Stomach (tissue), 9 donors: ENCODE results near the gene TCFL5. TPM values are rescaled to one million over a fixed set of nuclear protein-coding genes. Genes with fewer than 3 reads are reported as not detected.
A peak's percentile ranks its signal among the peaks of the same experiment; 100 is the strongest.
"Not testable (repeated sequence)": the region's sequence is repeated elsewhere in the genome, so short reads cannot be mapped to it uniquely, and the experiment has no call there.

Experiments
- DNase-seq, 2 donors: peaks; one replicate each; pipeline versions ENCODE4 v3.0.0 to v3.0.0-alpha.2; 2013 to 2019
- H3K27ac ChIP-seq, 5 donors: fragments of 200-600 bp in 4 of 5; sonication (generic) in 4 of 5; one replicate each; pipeline ENCODE4 v1.5.1; 2013 to 2019; ENCODE audit warnings: mild to moderate bottlenecking in 1 of 5, moderate library complexity in 1 of 5
- H3K27me3 ChIP-seq, 3 donors: fragments of 200-600 bp; sonication (generic); one replicate each; pipeline ENCODE4 v1.5.1; 2017 to 2019; ENCODE audit warnings: mixed run types in 1 of 3
- H3K36me3 ChIP-seq, 4 donors: fragments of 200-600 bp; sonication (generic); 1 replicate in 3 of 4; 2 replicates in 1 of 4; pipeline ENCODE4 v1.5.1; 2016 to 2019
- H3K4me1 ChIP-seq, 4 donors: fragments of 200-600 bp; sonication (generic); one replicate each; pipeline ENCODE4 v1.5.1; 2016 to 2019
- H3K4me3 ChIP-seq, 4 donors: fragments of 200-600 bp; sonication (generic) in 3 of 4; one replicate each; pipeline ENCODE4 v1.5.1; 2016 to 2019; ENCODE audit warnings: mild to moderate bottlenecking in 1 of 4
- H3K9me3 ChIP-seq, 4 donors: fragments of 200-600 bp; sonication (generic); one replicate each; pipeline ENCODE4 v1.5.1; 2016 to 2019
- EP300 ChIP-seq: sonication (generic); formaldehyde crosslinking; IDR thresholded peaks from one replicate; pipeline ENCODE4 v1.6.1; 2017; ENCODE audit warnings: antibody characterized with exemption
- POLR2A ChIP-seq, 4 donors: fragments of 450-650 bp; IDR thresholded peaks; one replicate each; pipeline ENCODE4 v1.6.1; 2016; ENCODE audit warnings: antibody characterized with exemption in 4 of 4, control low read depth in 2 of 4, mild to moderate bottlenecking in 1 of 4, moderate library complexity in 1 of 4
- POLR2AphosphoS5 ChIP-seq, 3 donors: sonication (generic); formaldehyde crosslinking; IDR thresholded peaks; one replicate each; pipeline ENCODE4 v1.6.1; 2016; ENCODE audit warnings: antibody characterized with exemption in 3 of 3
- WGBS, 5 donors: extraction: QIAGEN DNeasy Blood & Tissue Kit in 3 of 5; methylation state at CpG; one replicate each; pipeline versions ENCODE4 v1.1.5 to v1.1.7; 2013 to 2018; 5-methylcytosine and 5-hydroxymethylcytosine counted together
- intact Hi-C: fragments of 100-400 bp; cut with DNase I; formaldehyde crosslinking; loops from one replicate; pipeline ENCODE4 v1.15.1; 2023; ENCODE audit warnings: low total_unique reads
- polyA plus RNA-seq, 3 donors: library from polyadenylated mRNA; stranded (reverse); fragments of 200-250 nt; gene quantifications; one replicate each; pipeline ENCODE4 v1.2.3, GENCODE V29; 2013
- total RNA-seq, 5 donors: library from RNA; depleted of rRNA; stranded (reverse); fragments of >200 nt; gene quantifications; one replicate each; pipeline versions ENCODE4 v1.1.0 to v1.2.3, GENCODE V29; 2014 to 2016
- TF ChIP-seq, protein P1 (sequence below), 7 experiments: fragments of 450-650 bp in 4 of 7; fragments of 200-600 bp in 3 of 7; sonication (generic) in 3 of 7; IDR thresholded peaks; one replicate each; pipeline ENCODE4 v1.5.1; 2016 to 2019; ENCODE audit warnings: antibody characterized with exemption in 7 of 7, control low read depth in 2 of 7, mild to moderate bottlenecking in 1 of 7
- donor health status: healthy with polysubstance abuse.
- donor health status: Bipolar disorder and iron deficiency.
- donor health status: healthy.

The TCFL5 gene
- total and polyA plus RNA-seq, 8 donors = 3.0 to 29.5 (median 5.7) TPM

DNA sequence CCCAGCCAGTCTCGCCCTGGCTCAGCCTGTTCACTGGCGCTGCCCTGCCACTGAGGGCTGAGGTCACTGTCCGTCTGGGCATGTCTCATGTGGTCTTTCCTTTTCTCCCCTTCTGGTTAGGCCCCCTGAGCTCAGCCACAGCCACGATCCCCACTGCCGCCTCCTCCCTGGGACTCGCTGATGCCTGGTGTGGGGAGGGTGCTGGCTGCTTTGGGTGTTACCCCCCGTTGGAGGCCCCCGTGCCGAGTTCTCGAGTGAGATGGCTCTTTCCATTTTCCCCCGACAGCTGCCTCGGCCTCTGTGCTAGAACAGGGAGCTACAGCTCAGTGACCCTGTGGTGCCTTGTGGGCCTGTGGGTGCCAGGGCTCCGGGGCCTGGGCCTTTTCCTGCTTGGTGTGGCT, 14.9 kb upstream of the TCFL5 start:
- Histone ChIP-seq H3K9me3 (no peaks in the 10 kb centered on the region), H3K36me3 (peaks cover 12 to 29% (median 23%) of the 10 kb centered on the region in 4 donors), H3K4me1 (peaks cover 13 to 36% (median 28%) of the 10 kb centered on the region in 4 donors), H3K27ac (peak overlapping the region in 4 of 5 donors; percentile 68 to 82 (median 72)), H3K4me3 (no peak overlapping the region), H3K27me3 (no peaks in the 10 kb centered on the region)
- intact Hi-C loops = loop anchor here (10.0 kb wide), 1 partner anchor 128 kb away; the partner anchor contains the start of gene BHLHE23
- DNase-seq = no peak
- 71 to 80% (median 74%) methylated on average over 11 to 13 of the region's 13 CpGs for WGBS, 5 donors
- TF ChIP-seq POLR2A (IDR thresholded peaks at IDR 0.05) (no peak), EP300 (no peak), POLR2AphosphoS5 (IDR thresholded peaks at IDR 0.05) (no peak)
- TF ChIP-seq, protein P1, sequence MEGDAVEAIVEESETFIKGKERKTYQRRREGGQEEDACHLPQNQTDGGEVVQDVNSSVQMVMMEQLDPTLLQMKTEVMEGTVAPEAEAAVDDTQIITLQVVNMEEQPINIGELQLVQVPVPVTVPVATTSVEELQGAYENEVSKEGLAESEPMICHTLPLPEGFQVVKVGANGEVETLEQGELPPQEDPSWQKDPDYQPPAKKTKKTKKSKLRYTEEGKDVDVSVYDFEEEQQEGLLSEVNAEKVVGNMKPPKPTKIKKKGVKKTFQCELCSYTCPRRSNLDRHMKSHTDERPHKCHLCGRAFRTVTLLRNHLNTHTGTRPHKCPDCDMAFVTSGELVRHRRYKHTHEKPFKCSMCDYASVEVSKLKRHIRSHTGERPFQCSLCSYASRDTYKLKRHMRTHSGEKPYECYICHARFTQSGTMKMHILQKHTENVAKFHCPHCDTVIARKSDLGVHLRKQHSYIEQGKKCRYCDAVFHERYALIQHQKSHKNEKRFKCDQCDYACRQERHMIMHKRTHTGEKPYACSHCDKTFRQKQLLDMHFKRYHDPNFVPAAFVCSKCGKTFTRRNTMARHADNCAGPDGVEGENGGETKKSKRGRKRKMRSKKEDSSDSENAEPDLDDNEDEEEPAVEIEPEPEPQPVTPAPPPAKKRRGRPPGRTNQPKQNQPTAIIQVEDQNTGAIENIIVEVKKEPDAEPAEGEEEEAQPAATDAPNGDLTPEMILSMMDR (IDR thresholded peaks at IDR 0.05) = no peak

DNA sequence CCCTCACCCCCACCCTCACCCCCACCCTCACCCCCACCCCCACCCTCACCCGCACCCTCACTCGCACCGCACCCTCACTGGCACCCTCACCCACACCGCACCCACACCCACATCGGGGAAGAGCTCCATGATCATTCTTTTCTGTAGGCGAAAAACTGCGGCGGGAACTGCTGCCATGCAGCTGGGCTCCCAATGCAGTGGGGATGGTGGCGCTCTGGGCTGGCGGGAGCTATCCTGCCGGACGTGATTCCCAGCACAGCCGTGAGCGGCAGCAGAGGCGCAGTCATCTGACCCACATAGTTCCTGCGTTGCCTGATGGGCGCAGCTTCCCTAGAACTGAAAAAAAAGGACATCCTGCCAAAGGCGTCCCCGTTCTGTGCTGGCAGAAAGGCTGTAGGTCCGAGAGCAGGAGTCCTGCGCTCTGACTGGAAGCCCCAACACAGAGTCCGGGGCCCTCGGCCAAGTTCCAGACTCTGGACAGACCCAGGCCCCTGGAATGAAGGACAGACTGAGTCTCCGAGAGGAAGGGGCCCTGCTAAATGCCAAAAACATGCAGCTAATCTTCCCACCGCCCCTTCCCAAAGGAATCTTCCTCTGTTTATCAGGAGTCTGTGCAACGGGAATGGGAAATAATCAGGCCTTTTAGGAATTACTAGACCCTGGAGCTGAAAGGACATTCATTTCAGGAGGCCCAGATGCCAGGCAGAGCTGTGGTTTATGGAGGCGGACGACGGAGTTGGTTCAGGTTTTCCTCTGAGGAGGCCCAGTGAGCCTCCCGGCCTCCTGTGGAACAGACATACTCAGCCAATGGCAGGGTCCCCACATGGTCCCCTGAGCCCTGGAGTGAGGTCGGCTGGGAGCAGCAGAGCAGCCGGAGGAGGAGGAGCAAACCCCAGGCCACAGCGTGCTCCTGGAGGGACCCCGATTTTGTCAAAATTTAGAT, 14.1 kb upstream of the TCFL5 start:
- intact Hi-C loops = loop anchor here (10.0 kb wide), 1 partner anchor 129 kb away; the partner anchor contains the start of gene BHLHE23

DNA sequence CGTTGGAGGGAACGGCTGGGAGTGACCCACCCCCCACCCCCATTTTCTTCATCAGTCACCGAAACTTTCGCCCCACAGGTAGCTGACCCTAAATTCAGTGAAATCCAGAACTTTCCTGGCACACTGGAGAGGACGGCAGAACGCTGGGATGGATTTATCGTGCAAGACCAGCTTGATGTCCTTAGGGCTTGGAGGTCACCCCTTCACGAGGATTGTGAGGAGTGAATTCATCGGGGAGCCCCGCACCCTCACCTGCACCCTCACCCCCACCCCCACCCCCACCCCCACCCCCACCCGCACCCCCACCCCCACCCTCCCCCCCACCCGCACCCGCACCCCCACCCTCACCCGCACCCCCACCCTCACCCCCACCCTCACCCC, 13.3 kb upstream of the TCFL5 start:
- TF ChIP-seq, protein P1 (IDR thresholded peaks at IDR 0.05) = no peak
- TF ChIP-seq POLR2A (IDR thresholded peaks at IDR 0.05) (no peak), EP300 (no peak), POLR2AphosphoS5 (IDR thresholded peaks at IDR 0.05) (no peak)

More for the DNA sequence above, 14.1 kb upstream of the TCFL5 start:
- peaks cover 5 to 21% (median 15%) of the 10 kb centered on the region in 4 donors for H3K36me3 ChIP-seq
- WGBS, 5 donors = 37 to 42% (median 39%) methylated on average over 29 to 34 of the region's 34 CpGs
- no peaks in the 10 kb centered on the region for H3K27me3 ChIP-seq
- no peak overlapping the region for H3K4me3 ChIP-seq
- TF ChIP-seq POLR2AphosphoS5 (IDR thresholded peaks at IDR 0.05) (peak in 2 of 3 donors; percentile 47 to 68), POLR2A (IDR thresholded peaks at IDR 0.05) (no peak), EP300 (no peak)
- TF ChIP-seq, protein P1 (IDR thresholded peaks at IDR 0.05) = peak in 4 of 7 experiments; percentile 24 to 47 (median 40)
- DNase-seq = peak; percentile 76 to 92
- H3K27ac ChIP-seq = peak overlapping the region in 4 of 5 donors; percentile 68 to 82 (median 72)
- no peaks in the 10 kb centered on the region for H3K9me3 ChIP-seq
- H3K4me1 ChIP-seq = peaks cover 13 to 36% (median 28%) of the 10 kb centered on the region in 4 donors

DNA sequence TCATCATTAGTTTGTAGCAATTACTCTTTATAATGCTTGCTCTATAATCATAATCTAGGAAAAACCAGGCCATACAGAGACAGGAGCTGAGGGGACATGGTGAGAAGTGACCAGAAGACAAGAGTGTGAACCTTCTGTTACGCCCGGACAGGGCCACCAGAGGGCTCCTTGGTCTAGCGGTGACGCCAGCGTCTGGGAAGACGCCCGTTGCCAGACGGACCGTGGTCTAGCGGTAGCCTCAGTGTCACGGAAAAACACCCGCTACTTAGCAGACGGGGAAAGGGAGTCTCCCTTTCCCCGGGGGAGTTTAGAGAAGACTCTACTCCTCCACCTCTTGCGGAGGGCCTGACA, 12.0 kb upstream of the TCFL5 start:
- WGBS, 5 donors = 0 to 10% (median 6%) methylated on average over 12 to 15 of the region's 15 CpGs
- H3K9me3 ChIP-seq, H3K4me3 ChIP-seq, H3K27me3 ChIP-seq, H3K36me3 ChIP-seq: not testable (repeated sequence)
- Histone ChIP-seq H3K4me1 (peaks cover 13 to 36% (median 28%) of the 10 kb centered on the region in 4 donors), H3K27ac (peak overlapping the region in 2 of 5 donors; percentile 24 to 66)
- DNase-seq = peak; percentile 56 to 81
- TF ChIP-seq, protein P1 (IDR thresholded peaks at IDR 0.05) = peak in 5 of 7 experiments; percentile 14 to 64 (median 50)
- intact Hi-C loops = loop anchor here (10.0 kb wide), 1 partner anchor 131 kb away; the partner anchor contains the start of gene BHLHE23

More for the DNA sequence above, 13.3 kb upstream of the TCFL5 start:
- Histone ChIP-seq H3K36me3 (peaks cover 4 to 14% (median 8%) of the 10 kb centered on the region in 4 donors), H3K27me3 (no peaks in the 10 kb centered on the region), H3K4me3 (no peak overlapping the region), H3K4me1 (peaks cover 13 to 36% (median 28%) of the 10 kb centered on the region in 4 donors), H3K27ac (peak overlapping the region in 1 of 5 donors; percentile 66), H3K9me3 (no peaks in the 10 kb centered on the region)
- no peak for DNase-seq
- intact Hi-C loops = loop anchor here (10.0 kb wide), 1 partner anchor 130 kb away; the partner anchor contains the start of gene BHLHE23
- WGBS, 5 donors = 84 to 91% (median 87%) methylated on average over 4 to 11 of the region's 14 CpGs
